Tibial nerve (tissue), 4 donors: ENCODE measurements around the gene TBCA.

Experiments used
- CTCF ChIP-seq, 5 experiments: fragments of 200-600 bp in 3 of 5; fragments of 450-650 bp in 2 of 5; sonication (generic) in 3 of 5; IDR thresholded peaks; one replicate each; pipeline ENCODE4 v1.5.1; 2016 to 2019; ENCODE audit warnings: antibody characterized with exemption in 5 of 5, mild to moderate bottlenecking in 3 of 5, moderate library complexity in 2 of 5
- EP300 ChIP-seq, 2 donors: sonication (generic); formaldehyde crosslinking; IDR thresholded peaks; one replicate each; pipeline ENCODE4 v1.6.1; 2017; ENCODE audit warnings: antibody characterized with exemption in 2 of 2, mild to moderate bottlenecking in 1 of 2
- POLR2A ChIP-seq, 2 donors: fragments of 450-650 bp; IDR thresholded peaks; one replicate each; pipeline ENCODE4 v1.6.1; 2017; ENCODE audit warnings: antibody characterized with exemption in 2 of 2, mild to moderate bottlenecking in 2 of 2, moderate library complexity in 2 of 2

GRCh38 chr5:77741608-77742007 lies 34.5 kb downstream of the TBCA start:
- no peak for TF ChIP-seq CTCF (IDR thresholded peaks at IDR 0.05)
- no peak for TF ChIP-seq POLR2A (IDR thresholded peaks at IDR 0.05)
- TF ChIP-seq EP300 (IDR thresholded peaks at IDR 0.05), result no peak
